Pancreas (tissue), 10 donors: ENCODE data around the gene PEDS1. TPM values are rescaled to one million over a fixed set of nuclear protein-coding genes. Genes with fewer than 3 reads are reported as not detected.

Experiments used
- ATAC-seq, 4 donors: fragments of 200-7000 bp; cut with Tn5 transposase; one replicate each; pipeline versions ENCODE4 v1.8.0 to v1.9.1; 2020; ENCODE audit warnings: mild to moderate bottlenecking in 4 of 4, moderate library complexity in 4 of 4
- DNase-seq, 6 donors: peaks; one replicate each; pipeline ENCODE4 v3.0.0-alpha.2; 2020
- FAIRE-seq: peaks from 2 replicates; lab custom pipeline; 2012; peaks lifted over from hg19 to GRCh38; lab: Jason Lieb, UNC
- H3K27ac ChIP-seq, 4 donors: fragments of 200-600 bp; sonication (generic); 1 replicate in 3 of 4; 2 replicates in 1 of 4; pipeline versions ENCODE4 v1.5.0 to v1.8.0; 2020
- H3K27me3 ChIP-seq, 4 donors: fragments of 200-600 bp; one replicate each; pipeline ENCODE4 v1.8.0; 2021
- H3K36me3 ChIP-seq, 3 donors: fragments of 200-600 bp; sonication (generic) in 1 of 3; one replicate each; pipeline versions ENCODE4 v1.5.0 to v1.8.0; 2020 to 2021
- H3K4me1 ChIP-seq, 3 donors: fragments of 200-600 bp; one replicate each; pipeline ENCODE4 v1.8.0; 2021
- H3K4me3 ChIP-seq, 4 donors: fragments of 200-600 bp; sonication (generic) in 2 of 4; one replicate each; pipeline versions ENCODE4 v1.5.0 to v1.8.0; 2020 to 2021
- H3K9me3 ChIP-seq, 4 donors: fragments of 200-600 bp; one replicate each; pipeline ENCODE4 v1.8.0; 2021
- WGBS, 2 donors: extraction: QIAGEN DNeasy Blood & Tissue Kit; methylation state at CpG; one replicate each; pipeline ENCODE4 v1.1.7; 2013; 5-methylcytosine and 5-hydroxymethylcytosine counted together
- intact Hi-C, 3 donors: fragments of 100-400 bp; cut with DNase I; formaldehyde crosslinking; loops; one replicate each; pipeline versions ENCODE4 v1.11.1 to v1.14.2; 2022
- polyA plus RNA-seq, 2 donors: library from polyadenylated mRNA; stranded (reverse); fragments of 200-250 nt; gene quantifications; one replicate each; pipeline ENCODE4 v1.2.3, GENCODE V29; 2013
- total RNA-seq, 6 donors: library from RNA; stranded (reverse); fragmentation: NEBNext Ultra II Directional in 4 of 6; extraction: Animal tissue kit (Norgen Biotek cat#: 25700) in 4 of 6; gene quantifications; one replicate each; pipeline versions ENCODE4 v1.2.1 to v1.2.4, GENCODE V29; 2021 to 2023
- TF ChIP-seq, protein P1 (sequence below), 4 donors: fragments of 200-600 bp; sonication (generic) in 3 of 4; IDR thresholded peaks; one replicate each; pipeline versions ENCODE4 v1.5.0 to v1.8.0; 2021; ENCODE audit warnings: antibody characterized with exemption in 4 of 4
- donor health status: healthy with polysubstance abuse.
- donor health status: DM: no; HTN: no; CAD: no; lungs with moderate emphysema.
- donor health status: DM: no; HTN: no; CAD: no.
- donor health status: control.
- donor health status: control.
- donor health status: Bipolar disorder and iron deficiency.
- donor health status: DM: yes; HTN: yes; CAD: no.
- donor health status: DM: no; HTN: no; CAD: no.
- donor health status: DM: no; HTN: no; CAD: no.
- donor health status: DM: yes; HTN: yes; CAD: no.

PEDS1 gene
- total and polyA plus RNA-seq, 8 donors: 3.5 to 11.0 (median 6.4) TPM

DNA sequence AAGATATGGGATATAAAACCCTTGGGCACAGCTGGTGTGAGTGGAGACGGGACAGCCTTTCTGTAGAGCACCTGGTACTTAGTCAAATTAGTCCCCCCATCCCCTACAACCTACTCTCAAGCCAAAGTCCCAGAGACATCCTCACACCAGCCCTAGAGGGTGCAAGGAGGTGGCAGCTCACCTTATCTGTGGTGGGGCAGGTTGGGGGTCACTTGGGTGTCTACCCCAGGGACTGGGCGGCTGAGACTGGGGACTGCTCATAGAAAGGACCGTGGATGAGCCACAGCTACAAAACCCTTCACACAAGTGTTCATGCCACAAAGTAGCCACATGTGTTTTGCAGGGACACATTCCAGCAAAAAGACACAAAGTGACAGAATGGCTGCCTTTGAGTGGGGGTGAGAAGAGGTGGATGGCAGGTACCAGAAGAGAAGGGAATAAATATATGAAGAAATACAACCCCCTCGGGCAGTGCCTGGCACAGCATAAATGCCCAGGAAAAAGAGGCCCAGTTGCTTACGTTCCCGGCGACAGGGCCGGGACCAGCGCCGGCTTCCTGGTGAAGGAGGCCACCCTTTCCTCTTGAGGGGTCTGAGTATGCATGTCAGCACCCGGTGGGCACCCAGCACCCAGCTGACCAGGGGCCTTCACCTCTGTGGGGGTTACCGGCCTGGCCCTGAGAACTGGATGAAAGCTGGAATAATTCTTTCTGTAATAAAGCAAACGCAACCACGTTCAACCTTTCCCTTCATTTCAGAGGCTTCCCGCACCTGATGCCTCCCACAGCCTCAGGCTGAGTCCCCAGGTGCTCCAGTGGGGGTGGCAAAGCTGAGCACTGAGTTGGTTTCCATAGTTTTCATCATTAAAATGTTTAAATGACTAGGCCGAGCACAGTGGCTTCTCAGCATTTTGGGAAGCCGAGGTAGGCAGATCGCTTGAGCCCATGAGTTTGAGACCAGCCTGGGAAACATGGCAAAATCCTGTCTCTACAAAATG lies 22.7 kb upstream of the PEDS1 start:
- TF ChIP-seq, protein P1, sequence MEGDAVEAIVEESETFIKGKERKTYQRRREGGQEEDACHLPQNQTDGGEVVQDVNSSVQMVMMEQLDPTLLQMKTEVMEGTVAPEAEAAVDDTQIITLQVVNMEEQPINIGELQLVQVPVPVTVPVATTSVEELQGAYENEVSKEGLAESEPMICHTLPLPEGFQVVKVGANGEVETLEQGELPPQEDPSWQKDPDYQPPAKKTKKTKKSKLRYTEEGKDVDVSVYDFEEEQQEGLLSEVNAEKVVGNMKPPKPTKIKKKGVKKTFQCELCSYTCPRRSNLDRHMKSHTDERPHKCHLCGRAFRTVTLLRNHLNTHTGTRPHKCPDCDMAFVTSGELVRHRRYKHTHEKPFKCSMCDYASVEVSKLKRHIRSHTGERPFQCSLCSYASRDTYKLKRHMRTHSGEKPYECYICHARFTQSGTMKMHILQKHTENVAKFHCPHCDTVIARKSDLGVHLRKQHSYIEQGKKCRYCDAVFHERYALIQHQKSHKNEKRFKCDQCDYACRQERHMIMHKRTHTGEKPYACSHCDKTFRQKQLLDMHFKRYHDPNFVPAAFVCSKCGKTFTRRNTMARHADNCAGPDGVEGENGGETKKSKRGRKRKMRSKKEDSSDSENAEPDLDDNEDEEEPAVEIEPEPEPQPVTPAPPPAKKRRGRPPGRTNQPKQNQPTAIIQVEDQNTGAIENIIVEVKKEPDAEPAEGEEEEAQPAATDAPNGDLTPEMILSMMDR (IDR thresholded peaks at IDR 0.05): no peak
- no peak for DNase-seq
- H3K27ac ChIP-seq: no peak overlapping the region
- intact Hi-C loops: loop anchor here in 1 of 3 donors (5.0 to 10.0 kb wide), 2 partner anchors 59 to 191 kb away; partner anchors contain the start of gene SNAI1
- WGBS, 2 donors: 89 to 93% methylated on average over 18 of the region's 18 CpGs
- ATAC-seq: no peak
- no peaks in the 10 kb centered on the region for H3K9me3 ChIP-seq
- H3K4me3 ChIP-seq: no peak overlapping the region
- FAIRE-seq: no peak
- H3K4me1 ChIP-seq: peaks cover 0 to 6% (median 0%) of the 10 kb centered on the region in 3 donors
- H3K27me3 ChIP-seq: no peaks in the 10 kb centered on the region
- no peaks in the 10 kb centered on the region for H3K36me3 ChIP-seq

DNA sequence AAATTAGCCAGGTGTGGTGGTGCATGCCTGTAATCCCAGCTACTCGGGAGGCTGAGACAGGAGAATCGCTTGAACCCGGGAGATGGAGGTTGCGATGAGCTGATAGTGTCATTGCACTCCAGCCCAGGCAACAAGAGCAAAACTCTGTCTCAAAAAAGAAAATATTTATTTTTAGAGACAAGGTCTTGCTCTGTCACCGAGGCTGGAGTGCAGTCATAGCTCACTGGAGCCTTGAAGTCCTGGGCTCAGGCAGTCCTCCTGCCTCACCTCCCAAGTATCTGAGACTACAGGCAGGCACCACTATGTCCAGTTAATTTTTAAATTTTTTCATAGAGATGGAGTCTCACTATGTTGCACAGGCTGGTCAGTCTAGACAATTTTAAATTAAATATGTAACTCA lies 20.9 kb upstream of the PEDS1 start:
- 80 to 89% methylated on average over 5 of the region's 5 CpGs for WGBS, 2 donors
- no peak overlapping the region for H3K4me3 ChIP-seq
- FAIRE-seq (no peak), DNase-seq (no peak), ATAC-seq (no peak)
- TF ChIP-seq, protein P1 (IDR thresholded peaks at IDR 0.05): no peak
- no peak overlapping the region for H3K27ac ChIP-seq
- intact Hi-C loops: loop anchor here in 1 of 3 donors (10.0 kb wide), 1 partner anchor 190 kb away; the partner anchor contains the start of gene SNAI1
- peaks cover 0 to 6% (median 0%) of the 10 kb centered on the region in 3 donors for H3K4me1 ChIP-seq
- no peaks in the 10 kb centered on the region for H3K36me3 ChIP-seq
- H3K27me3 ChIP-seq: no peaks in the 10 kb centered on the region
- H3K9me3 ChIP-seq: no peaks in the 10 kb centered on the region

DNA sequence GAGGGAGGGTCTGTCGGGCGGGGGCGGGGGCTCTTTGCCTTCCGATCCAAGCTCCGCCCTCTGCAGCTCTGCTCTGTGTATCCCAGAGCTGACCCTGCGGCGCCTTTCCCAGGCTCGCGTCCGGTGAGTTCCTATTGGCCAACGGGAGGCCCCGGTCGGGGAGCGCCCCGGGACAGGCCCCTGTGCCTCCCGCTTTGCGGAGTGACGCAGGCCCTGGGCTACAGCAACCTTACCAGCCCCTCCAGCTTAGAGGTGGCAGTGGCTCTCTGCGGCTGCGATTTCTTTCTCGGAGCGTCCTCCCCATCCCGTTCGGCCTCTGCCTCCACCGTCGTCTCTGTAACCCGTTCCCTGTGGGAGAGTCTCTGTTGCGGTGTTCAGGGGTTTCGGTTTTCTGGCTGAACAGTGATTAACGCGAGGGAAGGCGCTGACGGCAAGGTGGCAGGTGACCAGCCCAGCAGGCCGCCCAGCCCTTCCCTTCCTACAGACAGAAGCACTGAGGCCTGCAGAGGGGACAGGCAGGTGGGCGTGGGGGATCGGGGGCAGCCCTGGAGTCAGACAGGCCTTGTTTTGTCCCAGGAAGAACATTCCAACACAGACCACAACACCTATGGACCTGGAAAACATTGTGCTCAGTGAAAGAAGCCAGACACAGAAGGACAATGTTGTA lies 19.0 kb upstream of the PEDS1 start:
- TF ChIP-seq, protein P1 (IDR thresholded peaks at IDR 0.05): no peak
- Histone ChIP-seq H3K36me3 (no peaks in the 10 kb centered on the region), H3K4me1 (peaks cover 0 to 6% (median 0%) of the 10 kb centered on the region in 3 donors), H3K9me3 (no peaks in the 10 kb centered on the region), H3K27ac (peak overlapping the region; percentile 66 to 88 (median 78)), H3K27me3 (no peaks in the 10 kb centered on the region), H3K4me3 (peak overlapping the region; percentile 29 to 63 (median 42))
- FAIRE-seq: no peak
- WGBS, 2 donors: 2% methylated on average over 31 to 36 of the region's 36 CpGs
- DNase-seq: peak; percentile 77 to 91 (median 86)
- intact Hi-C loops: loop anchor here in 1 of 3 donors (10.0 kb wide), 1 partner anchor 188 kb away; the partner anchor contains the start of gene SNAI1
- ATAC-seq: peak; percentile 92 to 95 (median 94)

DNA sequence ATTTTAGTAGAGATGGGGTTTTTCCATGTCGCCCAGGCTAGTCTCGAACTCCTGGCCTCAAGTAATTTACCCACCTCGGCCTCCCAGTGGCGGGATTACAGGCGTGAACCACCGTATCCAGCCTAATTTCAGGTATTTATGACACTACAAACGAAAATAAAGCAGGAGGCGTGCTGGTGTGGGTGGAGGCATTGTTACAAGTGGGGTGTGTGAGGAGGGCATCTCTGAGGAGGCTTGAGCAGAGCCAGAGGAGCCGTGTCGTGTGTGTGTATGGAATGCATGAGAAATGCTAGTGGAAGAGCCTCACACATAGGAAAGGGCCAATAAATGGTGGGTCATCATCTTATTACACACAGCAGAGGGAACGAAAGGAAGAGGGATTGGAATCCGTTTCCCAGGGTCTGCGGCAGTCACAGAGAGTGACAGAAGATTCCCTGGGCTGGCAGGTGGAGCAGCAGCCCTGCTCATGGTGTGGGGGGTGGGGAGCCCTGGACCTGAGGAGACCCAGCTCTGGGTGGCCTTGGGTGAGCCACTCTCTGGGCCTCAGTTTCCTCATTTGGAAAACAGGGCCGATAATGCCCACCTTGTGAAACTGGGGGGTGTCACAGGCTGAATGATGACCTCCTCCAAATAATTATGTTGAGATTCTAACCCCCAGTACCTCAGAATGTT lies 17.2 kb upstream of the PEDS1 start:
- DNase-seq (no peak), ATAC-seq (no peak), FAIRE-seq (no peak)
- TF ChIP-seq, protein P1 (IDR thresholded peaks at IDR 0.05): no peak
- H3K27ac ChIP-seq: no peak overlapping the region
- WGBS, 2 donors: 89% methylated on average over 14 of the region's 14 CpGs
- intact Hi-C loops: loop anchor here in 1 of 3 donors (10.0 kb wide), 1 partner anchor 186 kb away; the partner anchor contains the start of gene SNAI1
- H3K4me1 ChIP-seq: peaks cover 5 to 15% (median 6%) of the 10 kb centered on the region in 3 donors
- no peaks in the 10 kb centered on the region for H3K9me3 ChIP-seq
- H3K27me3 ChIP-seq: no peaks in the 10 kb centered on the region
- H3K4me3 ChIP-seq: no peak overlapping the region
- no peaks in the 10 kb centered on the region for H3K36me3 ChIP-seq
